Colon (tissue), 2 donors: ENCODE data around the gene TRPM3.

Experiments
- FAIRE-seq: peaks from 2 replicates; lab custom pipeline; 2012; peaks lifted over from hg19 to GRCh38; lab: Jason Lieb, UNC
- donor health status: control.
- donor health status: control.

TRPM3 gene

DNA sequence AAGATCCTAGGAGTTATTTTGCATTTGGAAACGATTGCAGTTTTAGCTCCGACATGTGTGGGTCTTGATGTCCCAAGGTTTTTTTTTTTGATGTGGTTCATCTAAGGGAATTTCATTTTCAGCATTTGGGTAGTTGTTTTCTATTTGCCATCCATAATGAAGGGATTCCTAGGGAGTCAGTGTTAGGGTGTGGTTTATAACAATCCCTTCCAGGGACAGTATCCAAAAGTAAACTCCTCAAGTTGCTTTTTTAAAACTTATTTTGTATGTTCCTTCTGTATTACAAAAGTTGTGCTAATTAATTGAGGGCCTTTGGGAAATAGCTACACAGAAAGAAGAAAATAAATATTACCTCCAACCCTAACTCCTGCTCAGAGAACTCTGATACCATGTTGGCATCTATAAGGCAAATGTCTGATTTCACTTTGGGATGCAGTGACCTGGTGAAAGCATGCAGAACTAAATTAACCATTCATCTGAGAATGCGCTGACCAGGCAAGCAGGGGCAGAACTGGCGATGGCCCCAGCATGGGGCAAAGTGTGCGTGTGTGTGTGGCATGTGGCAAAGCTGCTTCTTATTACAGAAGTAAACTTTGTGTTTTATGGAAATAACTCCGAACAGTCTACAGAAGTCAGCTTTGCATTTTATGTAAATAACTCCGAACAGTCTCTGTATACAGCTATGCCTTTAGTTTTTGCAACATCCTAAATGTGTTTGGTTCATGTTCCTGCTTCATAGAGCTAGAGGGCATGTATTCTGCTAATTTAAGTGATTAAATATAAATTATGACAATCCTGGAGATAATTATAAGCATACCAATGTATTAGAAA lies 237.2 kb downstream of the TRPM3 start:
- FAIRE-seq: no peak

GRCh38 chr9:70883056-70883455 lies 238.4 kb downstream of the TRPM3 start:
- FAIRE-seq: no peak

GRCh38 chr9:70881333-70881732 lies 240.1 kb downstream of the TRPM3 start:
- FAIRE-seq: no peak

GRCh38 chr9:70880535-70880934 lies 240.9 kb downstream of the TRPM3 start:
- no peak for FAIRE-seq

GRCh38 chr9:70878576-70878975 lies 242.8 kb downstream of the TRPM3 start:
- FAIRE-seq: no peak

GRCh38 chr9:70874451-70874850 lies 247.0 kb downstream of the TRPM3 start:
- FAIRE-seq: no peak

DNA sequence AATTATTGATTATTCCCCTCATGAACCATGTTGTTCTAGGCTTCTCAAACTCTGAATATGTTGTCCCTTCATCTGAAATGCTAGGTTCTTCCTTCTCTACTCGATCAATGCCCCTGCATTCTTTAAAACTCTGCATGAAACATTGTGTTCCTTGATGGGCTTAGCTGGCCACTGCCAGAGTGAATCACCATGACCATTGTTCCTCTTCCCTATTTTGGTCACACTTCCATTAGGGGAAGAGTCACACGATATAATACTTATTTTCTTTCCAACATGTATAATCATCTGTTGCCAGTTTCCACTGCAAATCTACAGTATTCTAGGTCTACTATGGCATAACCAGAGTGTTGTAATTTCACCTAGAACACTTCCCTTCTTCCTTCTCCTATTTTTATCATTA lies 247.9 kb downstream of the TRPM3 start:
- no peak for FAIRE-seq

DNA sequence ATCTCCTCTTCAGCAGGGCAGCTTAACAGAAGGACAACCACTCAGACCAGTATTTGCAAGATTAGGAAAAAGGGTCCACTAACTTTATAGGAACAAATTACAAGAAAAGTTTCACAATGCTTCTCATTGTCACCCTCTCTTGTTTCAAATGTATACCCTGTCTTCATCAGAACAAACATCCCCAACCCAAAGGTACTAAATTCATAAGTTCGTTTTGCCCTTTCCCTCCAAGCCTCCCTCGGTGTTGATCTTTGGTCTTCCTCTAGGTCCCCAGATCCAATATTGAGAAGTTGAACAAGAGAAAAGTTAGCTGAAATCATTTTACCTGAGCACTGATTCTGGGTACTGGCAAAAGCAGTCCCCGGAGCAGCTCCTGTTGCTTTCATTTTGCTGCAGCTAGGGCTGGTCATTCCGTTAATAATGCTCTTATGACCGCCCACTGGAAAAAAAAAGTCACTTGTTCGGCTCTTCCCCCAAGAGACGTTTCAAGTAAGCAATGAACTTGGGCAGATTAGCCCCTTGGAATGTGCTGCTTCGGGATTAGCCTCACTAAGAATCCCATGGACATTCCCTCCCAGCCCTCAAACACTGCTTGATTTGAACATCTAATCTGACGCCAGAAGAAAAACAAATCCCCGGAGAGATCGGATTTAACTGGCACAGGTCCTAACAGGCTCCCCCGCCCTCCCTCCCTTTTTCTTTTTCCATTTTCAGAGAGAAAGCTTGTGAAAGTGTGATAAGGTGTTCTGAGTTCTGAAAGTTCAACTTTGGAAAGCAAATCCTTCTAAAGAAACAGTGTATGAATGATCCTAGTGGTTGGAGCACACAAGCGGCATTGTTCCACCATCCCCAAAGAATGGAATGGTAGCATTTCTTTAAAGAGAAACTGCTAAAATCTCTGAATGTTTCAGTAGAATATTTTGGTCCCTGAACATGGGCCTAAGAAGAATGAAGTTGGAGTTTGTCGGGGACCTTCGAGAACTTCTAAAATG lies 252.5 kb downstream of the TRPM3 start:
- no peak for FAIRE-seq

GRCh38 chr9:70868041-70868440 lies 253.4 kb downstream of the TRPM3 start:
- FAIRE-seq: peak; percentile 36

GRCh38 chr9:70865471-70865870 lies 255.9 kb downstream of the TRPM3 start:
- FAIRE-seq: no peak

DNA sequence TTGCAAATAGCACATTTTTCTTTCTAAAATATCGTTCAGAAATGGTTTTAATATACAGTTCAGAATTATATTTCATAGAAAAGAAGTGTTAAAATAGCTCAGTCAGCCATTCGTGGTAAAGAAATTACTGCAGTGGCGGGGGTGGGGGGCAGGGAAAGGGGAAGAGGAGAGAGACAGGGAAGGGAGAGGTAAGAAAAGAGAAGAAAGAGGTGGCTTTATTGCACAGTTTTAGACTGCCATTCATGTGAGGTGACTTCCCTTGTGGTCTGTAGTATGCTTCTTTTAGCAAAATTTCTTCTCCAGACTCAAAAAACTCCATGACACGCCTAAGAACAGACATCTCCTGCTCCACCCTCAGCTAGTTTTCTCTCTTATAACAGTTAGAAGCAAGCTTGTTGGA lies 259.6 kb downstream of the TRPM3 start:
- FAIRE-seq: no peak

GRCh38 chr9:70861376-70861775 lies 260.0 kb downstream of the TRPM3 start:
- FAIRE-seq: no peak

- no peak for FAIRE-seq
Observed at GRCh38 chr9:70859694-70860093, 261.7 kb downstream of the TRPM3 start.

DNA sequence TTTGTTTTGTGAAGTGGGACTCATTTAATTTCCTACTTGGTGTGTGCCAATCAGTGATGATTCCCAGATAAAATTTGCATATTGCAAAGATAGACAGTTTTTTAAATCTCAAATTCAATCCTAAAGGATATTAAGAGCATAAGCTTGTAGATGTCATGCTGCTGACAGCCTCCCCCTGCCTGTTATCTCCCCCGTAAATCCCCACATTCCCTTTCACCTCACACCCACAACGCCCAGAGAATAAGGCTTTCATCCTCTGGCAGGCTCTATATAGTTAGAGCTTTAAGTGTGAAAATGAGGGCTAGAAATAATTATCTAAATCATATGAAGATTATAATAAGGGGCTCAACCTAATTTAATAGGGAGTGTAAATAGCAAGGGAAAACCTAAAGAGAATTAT lies 265.0 kb downstream of the TRPM3 start:
- no peak for FAIRE-seq

GRCh38 chr9:70852711-70853240 lies 268.6 kb downstream of the TRPM3 start:
- FAIRE-seq: no peak

DNA sequence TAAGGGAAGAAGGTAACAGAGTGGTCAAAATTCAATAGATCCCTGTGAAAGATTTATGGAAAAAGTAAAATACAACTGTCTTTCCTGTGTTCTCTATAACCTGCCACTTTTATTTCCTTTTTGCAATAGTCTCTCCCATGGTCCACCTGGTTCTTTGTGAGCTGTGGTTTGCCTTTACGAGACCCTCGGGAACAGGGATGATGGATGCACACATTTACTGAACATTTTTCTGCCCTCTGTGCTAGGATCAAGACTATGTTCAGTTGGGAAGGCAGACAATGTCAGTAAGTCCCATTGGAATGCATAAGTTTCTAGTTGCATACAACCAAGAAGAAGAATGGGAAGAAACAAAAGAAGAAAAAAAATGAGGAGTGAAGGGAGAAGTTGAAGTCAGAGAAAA lies 281.2 kb downstream of the TRPM3 start:
- no peak for FAIRE-seq

- no peak for FAIRE-seq
Observed at GRCh38 chr9:70835323-70835722, 286.1 kb downstream of the TRPM3 start.

GRCh38 chr9:70832492-70832891 lies 288.9 kb downstream of the TRPM3 start:
- FAIRE-seq: no peak

- FAIRE-seq: no peak
Observed at GRCh38 chr9:70830618-70831017, 290.8 kb downstream of the TRPM3 start.

- no peak for FAIRE-seq
Observed at GRCh38 chr9:70829591-70830265, 291.7 kb downstream of the TRPM3 start.

DNA sequence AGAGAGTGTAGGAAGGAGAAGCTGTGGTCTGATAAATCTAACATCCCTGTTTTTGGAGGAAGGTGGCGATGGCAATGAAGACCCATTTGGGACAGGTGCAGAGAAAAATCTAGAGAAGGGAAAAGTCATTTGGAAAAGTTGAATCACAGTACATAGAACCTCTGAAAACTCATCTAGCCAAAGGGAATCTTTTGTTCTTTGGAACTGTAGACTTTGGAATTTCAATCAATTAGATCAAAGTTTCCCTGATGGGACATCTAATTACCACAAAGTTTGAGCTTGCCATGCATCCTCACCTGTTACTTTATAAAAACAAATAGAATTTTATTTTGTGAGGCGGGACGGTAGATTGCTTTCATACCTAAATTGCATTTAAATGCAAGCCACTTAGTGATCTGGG lies 294.9 kb downstream of the TRPM3 start:
- no peak for FAIRE-seq

GRCh38 chr9:70823284-70823683 lies 298.1 kb downstream of the TRPM3 start:
- FAIRE-seq: no peak
